GM12878 (cell line): ENCODE measurements around the gene STX3. TPM values are rescaled to one million over a fixed set of nuclear protein-coding genes. Genes with fewer than 3 reads are reported as not detected.
A peak's percentile ranks its signal among the peaks of the same experiment; 100 is the strongest.

Source experiments
- ATF7 ChIP-seq: fragments of 450-650 bp; IDR thresholded peaks from 2 replicates; pipeline ENCODE4 v1.6.1; 2016; ENCODE audit warnings: low read depth, mild to moderate bottlenecking
- CREM ChIP-seq: IDR thresholded peaks from 2 replicates; pipeline ENCODE4 v1.6.1; 2014; ENCODE audit warnings: antibody characterized with exemption, low read depth
- CTCF ChIP-seq, 3 experiments: IDR thresholded peaks in 2 of 3; conservative IDR thresholded peaks in 1 of 3; 2 replicates each; pipeline ENCODE4 v1.5.1; 2011; ENCODE audit warnings: low read depth in 3 of 3, low read length in 3 of 3, mild to moderate bottlenecking in 3 of 3, control low read depth in 2 of 3, moderate library complexity in 2 of 3, inconsistent platforms in 1 of 3, mixed read lengths in 1 of 3; ENCODE audit not compliant: control insufficient read depth in 2 of 3, insufficient read depth in 1 of 3; ENCODE audit errors: extremely low read depth in 1 of 3
- MTA2 ChIP-seq: fragments of 450-650 bp; IDR thresholded peaks from 2 replicates; pipeline ENCODE4 v1.6.1; 2016; ENCODE audit warnings: low read depth, mild to moderate bottlenecking, moderate library complexity
- POU2F2 ChIP-seq: IDR thresholded peaks from 3 replicates; pipeline ENCODE4 v1.6.1; 2011; ENCODE audit warnings: low read depth, mild to moderate bottlenecking, low read length, borderline replicate concordance
- REST ChIP-seq: IDR thresholded peaks from 2 replicates; pipeline ENCODE4 v1.6.1; 2012; ENCODE audit warnings: mild to moderate bottlenecking, low read depth, low read length
- SMARCA5 ChIP-seq: fragments of 450-650 bp; IDR thresholded peaks from 2 replicates; pipeline ENCODE4 v1.6.1; 2017; ENCODE audit warnings: mild to moderate bottlenecking
- polyA plus RNA-seq, 11 experiments: library from polyadenylated mRNA; depleted of rRNA in 4 of 11; unstranded in 6 of 11; stranded (reverse) in 5 of 11; fragments of >200 nt; fragmentation: Nextera tagmentation in 4 of 11; fragmentation: Illumina TruSeq in 1 of 11; extraction: Ambion mirVana in 4 of 11; extraction: Trizol in 1 of 11; gene quantifications; 1 replicate in 1 of 11; 2 replicates in 10 of 11; pipeline versions ENCODE4 v1.2.1 to v1.2.3, GENCODE V29; 2011 to 2016; ENCODE audit warnings: inconsistent platforms in 2 of 11, missing spikeins in 2 of 11, low read depth in 1 of 11
- total RNA-seq, 4 experiments: library from RNA; depleted of rRNA in 3 of 4; stranded (reverse); fragments of >200 nt in 3 of 4; fragmentation: Illumina TruSeq in 1 of 4; extraction: Trizol in 1 of 4; gene quantifications; 2 replicates each; pipeline versions ENCODE4 v1.2.1 to v1.2.3, GENCODE V29; 2013 to 2021

STX3 gene
- total and polyA plus RNA-seq, 10 of the 15 experiments (the other 5 are each of a cell fraction or from before 2014, with no cell fraction given): 0.11 to 2.5 (median 1.1) TPM

- TF ChIP-seq CTCF (IDR thresholded peaks at IDR 0.05 in 2 of 3, conservative IDR thresholded peaks at IDR 0.05 in 1 of 3; ENCODE audit: control insufficient read depth in 2 of 3, extremely low read depth in 1 of 3, insufficient read depth in 1 of 3, low read depth in 3 of 3, low read length in 3 of 3) (peak; percentile 48 to 72 (median 61); a peak in 5 of 6 replicates), CREM (0 out of 2 replicates have a peak, but pooled peaks have one; percentile 11), REST (no peak), MTA2 (peak; percentile 13; the same call in 1 of the 2 replicates), ATF7 (peak; percentile 33; the same call in 1 of the 2 replicates), SMARCA5 (0 out of 2 replicates have a peak, but pooled peaks have one; percentile 51), POU2F2 (peak; percentile 58; the same call in 1 of the 3 replicates)
Measured at GRCh38 chr11:59822989-59823566, 67.9 kb downstream of the STX3 start (continued).
